MCF 10A (cell line): Measurements from ENCODE around the gene TMEM259. TPM values are rescaled to one million over a fixed set of nuclear protein-coding genes. Genes with fewer than 3 reads are reported as not detected.

ENCODE experiments used
- BruUV-seq: library from RNA; stranded (reverse); fragments of 400-500 nt; replicated peaks from 2 replicates; lab custom pipeline; 2021; lab: Mats Ljungman, UMichigan
- CTCF ChIA-PET: fragments of 300-600 bp; sonication (Branson Sonifier 250); formaldehyde crosslinking; extraction: SDS; loops from one replicate; lab custom pipeline; 2021; ENCODE audit warnings: antibody characterized with exemption, inconsistent platforms; lab: Yijun Ruan, JAX
- POLR2A ChIA-PET: fragments of 300-600, 350-650 bp; sonication (Branson Sonifier 250); formaldehyde crosslinking; extraction: SDS; loops from one replicate; lab custom pipeline; 2020; ENCODE audit warnings: antibody characterized with exemption, inconsistent platforms; lab: Yijun Ruan, JAX
- DNase-seq: peaks from one replicate; pipeline ENCODE4 v3.0.0-alpha.2; 2018; ENCODE audit not compliant: unreplicated experiment
- H3K27ac Mint-ChIP-seq: one replicate; pipeline ENCODE4 v1.8.0; 2022; ENCODE audit warnings: mild to moderate bottlenecking, low read depth, mixed read lengths; ENCODE audit not compliant: unreplicated experiment
- H3K27me3 Mint-ChIP-seq: one replicate; pipeline ENCODE4 v1.8.0; 2022; ENCODE audit warnings: mixed read lengths; ENCODE audit not compliant: insufficient read depth, unreplicated experiment
- H3K36me3 Mint-ChIP-seq: one replicate; pipeline ENCODE4 v1.8.0; 2022; ENCODE audit warnings: mild to moderate bottlenecking, moderate library complexity, mixed read lengths; ENCODE audit not compliant: insufficient read depth, unreplicated experiment
- H3K4me1 Mint-ChIP-seq: one replicate; pipeline ENCODE4 v1.8.0; 2022; ENCODE audit warnings: mixed read lengths; ENCODE audit not compliant: insufficient read depth, unreplicated experiment
- H3K4me3 Mint-ChIP-seq: one replicate; pipeline ENCODE4 v1.8.0; 2022; ENCODE audit warnings: mild to moderate bottlenecking, moderate library complexity, mixed read lengths; ENCODE audit not compliant: unreplicated experiment
- H3K9me3 Mint-ChIP-seq: one replicate; pipeline ENCODE4 v1.8.0; 2022; ENCODE audit warnings: mixed read lengths; ENCODE audit not compliant: unreplicated experiment
- CTCF ChIP-seq: fragments of 200-600 bp; IDR thresholded peaks from one replicate; pipeline ENCODE4 v1.8.0; 2022; ENCODE audit warnings: antibody characterized with exemption, mild to moderate bottlenecking; ENCODE audit not compliant: unreplicated experiment
- intact Hi-C: fragments of 100-400 bp; cut with micrococcal nuclease; formaldehyde crosslinking; loops from 2 replicates; pipeline ENCODE4 v1.14.1; 2022
- total RNA-seq: library from RNA; stranded (reverse); gene quantifications from 2 replicates; pipeline ENCODE4 v1.2.3, GENCODE V29; 2022

Gene TMEM259
- total RNA-seq, 1 experiment from 2014 or later = 130 TPM

GRCh38 chr19:1007399-1008251, 13.3 kb downstream of the TMEM259 start:
- POLR2A ChIA-PET = no interaction called here
- Mint-ChIP-seq H3K27me3 (no peaks in the 10 kb centered on the region), H3K36me3 (peaks cover 14% of the 10 kb centered on the region), H3K4me1 (no peaks in the 10 kb centered on the region), H3K9me3 (no peaks in the 10 kb centered on the region), H3K27ac (no peak overlapping the region), H3K4me3 (no peak overlapping the region)
- DNase-seq = no peak
- intact Hi-C loops = no loop called here
- CTCF ChIA-PET = interaction anchor here (0.6 kb wide), 1 partner anchor 236 kb away, joined by 4 read pairs; no protein-coding TSS in a partner anchor
- TF ChIP-seq CTCF = no peak
- BruUV-seq = no TSS peak

GRCh38 chr19:1006711-1007398, 14.1 kb downstream of the TMEM259 start:
- Mint-ChIP-seq H3K9me3 (no peaks in the 10 kb centered on the region), H3K4me3 (no peak overlapping the region), H3K27me3 (no peaks in the 10 kb centered on the region), H3K36me3 (peaks cover 14% of the 10 kb centered on the region), H3K27ac (no peak overlapping the region), H3K4me1 (no peaks in the 10 kb centered on the region)
- TF ChIP-seq CTCF = no peak
- ChIA-PET CTCF (no interaction called here), POLR2A (interaction anchor here (0.6 to 1.0 kb wide), 3 partner anchors 83 to 228 kb away, joined by 3 read pairs; no protein-coding TSS in a partner anchor)
- no peak for DNase-seq
- BruUV-seq = no TSS peak
- intact Hi-C loops = no loop called here

- BruUV-seq = no TSS peak
- no peaks in the 10 kb centered on the region for H3K9me3 Mint-ChIP-seq
- no peak overlapping the region for H3K27ac Mint-ChIP-seq
Measured at GRCh38 chr19:1004803-1005664, 15.9 kb downstream of the TMEM259 start.

More at GRCh38 chr19:1004803-1005664, 15.9 kb downstream of the TMEM259 start:
- CTCF ChIA-PET = no interaction called here
- intact Hi-C loops = no loop called here
- no peaks in the 10 kb centered on the region for H3K4me1 Mint-ChIP-seq
- H3K36me3 Mint-ChIP-seq = peaks cover 5% of the 10 kb centered on the region
- DNase-seq = no peak
- no peaks in the 10 kb centered on the region for H3K27me3 Mint-ChIP-seq
- no peak overlapping the region for H3K4me3 Mint-ChIP-seq
- POLR2A ChIA-PET = interaction anchor here (1.3 to 2.0 kb wide), 2 partner anchors 9 to 12 kb away, joined by 5 to 8 read pairs; no protein-coding TSS in a partner anchor
- TF ChIP-seq CTCF = no peak
